Measurements from ENCODE around the gene HTR6.

GRCh38 chr1:19672237-19672636 lies 7.6 kb downstream of the HTR6 start:
- TF ChIP-seq, protein P1, sequence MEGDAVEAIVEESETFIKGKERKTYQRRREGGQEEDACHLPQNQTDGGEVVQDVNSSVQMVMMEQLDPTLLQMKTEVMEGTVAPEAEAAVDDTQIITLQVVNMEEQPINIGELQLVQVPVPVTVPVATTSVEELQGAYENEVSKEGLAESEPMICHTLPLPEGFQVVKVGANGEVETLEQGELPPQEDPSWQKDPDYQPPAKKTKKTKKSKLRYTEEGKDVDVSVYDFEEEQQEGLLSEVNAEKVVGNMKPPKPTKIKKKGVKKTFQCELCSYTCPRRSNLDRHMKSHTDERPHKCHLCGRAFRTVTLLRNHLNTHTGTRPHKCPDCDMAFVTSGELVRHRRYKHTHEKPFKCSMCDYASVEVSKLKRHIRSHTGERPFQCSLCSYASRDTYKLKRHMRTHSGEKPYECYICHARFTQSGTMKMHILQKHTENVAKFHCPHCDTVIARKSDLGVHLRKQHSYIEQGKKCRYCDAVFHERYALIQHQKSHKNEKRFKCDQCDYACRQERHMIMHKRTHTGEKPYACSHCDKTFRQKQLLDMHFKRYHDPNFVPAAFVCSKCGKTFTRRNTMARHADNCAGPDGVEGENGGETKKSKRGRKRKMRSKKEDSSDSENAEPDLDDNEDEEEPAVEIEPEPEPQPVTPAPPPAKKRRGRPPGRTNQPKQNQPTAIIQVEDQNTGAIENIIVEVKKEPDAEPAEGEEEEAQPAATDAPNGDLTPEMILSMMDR (conservative IDR thresholded peaks at IDR 0.05 in 1 of 2, IDR thresholded peaks at IDR 0.05 in 1 of 2; ENCODE audit: extremely low read depth in 1 of 2, insufficient read depth in 1 of 2, low read depth in 1 of 2, low read length in 2 of 2), result no peak
- no peak for TF ChIP-seq EZH2 (IDR thresholded peaks at IDR 0.05; ENCODE audit: borderline replicate concordance, low read length)
